ENCODE results near the gene TMEM203. TPM values are rescaled to one million over a fixed set of nuclear protein-coding genes. Genes with fewer than 3 reads are reported as not detected.

TMEM203 gene
- total and polyA plus RNA-seq, 2 of the 13 experiments (the other 11 are each of a cell fraction or from before 2014, with no cell fraction given), result 23.4 to 36.7 TPM

- no peak for TF ChIP-seq LCORL (IDR thresholded peaks at IDR 0.05)
- no peak for TF ChIP-seq LCORL (CRISPR knock-in tag; IDR thresholded peaks at IDR 0.05)
- TF ChIP-seq ZNF776 (CRISPR knock-in tag; IDR thresholded peaks at IDR 0.05), result peak; percentile 57
- peak; percentile 28; the same call in 1 of the 2 replicates for TF ChIP-seq HDAC2 (CRISPR knock-in tag; IDR thresholded peaks at IDR 0.05)
- TF ChIP-seq RBM39 (IDR thresholded peaks at IDR 0.05; ENCODE audit: low read depth, low read length, poor library complexity, severe bottlenecking), result no peak
- no peak for TF ChIP-seq HOXA7 (CRISPR knock-in tag; IDR thresholded peaks at IDR 0.05)
- TF ChIP-seq GZF1 (CRISPR knock-in tag; IDR thresholded peaks at IDR 0.05), result no peak
- TF ChIP-seq ZNF136 (CRISPR knock-in tag; IDR thresholded peaks at IDR 0.05; ENCODE audit: low read depth), result 0 out of 2 replicates have a peak, but pooled peaks have one; percentile 19
- 0 out of 2 replicates have a peak, but pooled peaks have one; percentile 13 for TF ChIP-seq TFE3 (CRISPR knock-in tag; IDR thresholded peaks at IDR 0.05)
- no peak for TF ChIP-seq SMAD1 (CRISPR knock-in tag; IDR thresholded peaks at IDR 0.05; ENCODE audit: borderline replicate concordance, low read depth)
- TF ChIP-seq ZNF501 (CRISPR knock-in tag; IDR thresholded peaks at IDR 0.05), result peak; percentile 47; the same call in 1 of the 2 replicates
- TF ChIP-seq HOXA9 (CRISPR knock-in tag; IDR thresholded peaks at IDR 0.05; ENCODE audit: borderline replicate concordance), result no peak
- 0 out of 2 replicates have a peak, but pooled peaks have one; percentile 48 for TF ChIP-seq SP2 (CRISPR knock-in tag; IDR thresholded peaks at IDR 0.05)
- peak; percentile 25; the same call in 1 of the 2 replicates for TF ChIP-seq CSRNP1 (CRISPR knock-in tag; IDR thresholded peaks at IDR 0.05)
- 0 out of 2 replicates have a peak, but pooled peaks have one; percentile 2 for TF ChIP-seq ZNF142 (CRISPR knock-in tag; IDR thresholded peaks at IDR 0.05)
- TF ChIP-seq HCFC1 (IDR thresholded peaks at IDR 0.05; ENCODE audit: low read depth, low read length), result no peak
- peak; percentile 73 for TF ChIP-seq PATZ1 (CRISPR knock-in tag; IDR thresholded peaks at IDR 0.05)
- TF ChIP-seq ZNF772 (CRISPR knock-in tag; IDR thresholded peaks at IDR 0.05), result no peak
Observed at GRCh38 chr9:137228506-137228967, 23.1 kb upstream of the TMEM203 start (continued).
